Metanephros (tissue), 1 donor: ENCODE measurements around the gene BSG. TPM values are rescaled to one million over a fixed set of nuclear protein-coding genes. Genes with fewer than 3 reads are reported as not detected.

Experiments
- total RNA-seq: library from RNA; depleted of rRNA; stranded (reverse); fragments of >200 nt; gene quantifications from one replicate; pipeline ENCODE4 v1.2.3, GENCODE V29; 2014

BSG gene
- total RNA-seq: 363 TPM

GRCh38 chr19:572140-572742 lies at the start of gene BSG:
TSS of gene BSG (plus strand) at chr19:572596. CDS start at chr19:572635, 39 bp downstream.

GRCh38 chr19:531753-532560 lies 40.4 kb upstream of the BSG start, which contains the start of gene CDC34:
TSS of gene CDC34 (plus strand) at chr19:531760. CDS start at chr19:531932, 172 bp downstream.

GRCh38 chr19:543910-544608 lies 28.3 kb upstream of the BSG start, which contains the start of gene GZMM:
TSS of gene GZMM (plus strand) at chr19:544053. CDS start at chr19:544072, 19 bp downstream.

GRCh38 chr19:589693-590395 lies 17.4 kb downstream of the BSG start, which contains the start of gene HCN2:
TSS of gene HCN2 (plus strand) at chr19:589881. CDS start at chr19:589946, 65 bp downstream.

Other genes with a start within 250 kb of the BSG start
- 19.2 TPM for gene MIER2, start 227.8 kb upstream of the BSG start, total RNA-seq
- 1.6 TPM for gene C2CD4C, start 163.4 kb upstream of the BSG start, total RNA-seq
- gene SHC2, start 111.6 kb upstream of the BSG start, total RNA-seq: 30.6 TPM
- gene MADCAM1, start 76.1 kb upstream of the BSG start, total RNA-seq: 3.6 TPM
- gene TPGS1, start 65.1 kb upstream of the BSG start, total RNA-seq: 30.3 TPM
- gene CDC34, start 40.8 kb upstream of the BSG start, total RNA-seq: 72.5 TPM
- gene GZMM, start 28.5 kb upstream of the BSG start, total RNA-seq: 1.2 TPM
- gene HCN2, start 17.3 kb downstream of the BSG start, total RNA-seq: 0.53 TPM
- 30.9 TPM for gene POLRMT, start 60.9 kb downstream of the BSG start, total RNA-seq
- 0.88 TPM for gene FGF22, start 67.3 kb downstream of the BSG start, total RNA-seq
- 27.6 TPM for gene RNF126, start 90.6 kb downstream of the BSG start, total RNA-seq
- 29.4 TPM for gene FSTL3, start 103.8 kb downstream of the BSG start, total RNA-seq
- 3.1 TPM for gene PRSS57, start 122.9 kb downstream of the BSG start, total RNA-seq
- gene PALM, start 136.3 kb downstream of the BSG start, total RNA-seq: 74.6 TPM
- gene MISP, start 178.5 kb downstream of the BSG start, total RNA-seq: 10.3 TPM
- 301 TPM for gene PTBP1, start 224.9 kb downstream of the BSG start, total RNA-seq
- 10.9 TPM for gene PLPPR3, start 249.4 kb downstream of the BSG start, total RNA-seq